Myocyte (in vitro differentiated cells): Measurements from ENCODE around the gene AGMO. TPM values are rescaled to one million over a fixed set of nuclear protein-coding genes. Genes with fewer than 3 reads are reported as not detected.

Source experiments
- DNase-seq: peaks from one replicate; pipeline ENCODE4 v3.0.0-alpha.2; 2012; ENCODE audit warnings: low read depth
- total RNA-seq: library from RNA; depleted of rRNA; stranded (reverse); fragments of >200 nt; gene quantifications from 2 replicates; pipeline ENCODE4 v1.2.3, GENCODE V29; 2014

AGMO gene
- total RNA-seq, 1 donor from 2014 or later = not detected

- DNase-seq = no peak
Observed at GRCh38 chr7:15400440-15400839, 161.4 kb downstream of the AGMO start.

GRCh38 chr7:15399441-15399840 lies 162.4 kb downstream of the AGMO start:
- no peak for DNase-seq

GRCh38 chr7:15397922-15398760 lies 163.7 kb downstream of the AGMO start:
- DNase-seq = peak; percentile 22

- no peak for DNase-seq
Observed at GRCh38 chr7:15397159-15397550, 164.7 kb downstream of the AGMO start.

GRCh38 chr7:15396210-15397158 lies 165.3 kb downstream of the AGMO start:
- no peak for DNase-seq

- DNase-seq = no peak
Observed at GRCh38 chr7:15389073-15389472, 172.7 kb downstream of the AGMO start.

- DNase-seq = no peak
Observed at GRCh38 chr7:15378494-15379145, 183.2 kb downstream of the AGMO start.

GRCh38 chr7:15376600-15376999 lies 185.2 kb downstream of the AGMO start:
- no peak for DNase-seq

- no peak for DNase-seq
Observed at GRCh38 chr7:15370441-15370840, 191.4 kb downstream of the AGMO start.

GRCh38 chr7:15368653-15369052 lies 193.2 kb downstream of the AGMO start:
- DNase-seq = no peak

GRCh38 chr7:15367897-15368296 lies 193.9 kb downstream of the AGMO start:
- DNase-seq = no peak

- DNase-seq = no peak
Observed at GRCh38 chr7:15358112-15358511, 203.7 kb downstream of the AGMO start.

- DNase-seq = no peak
Observed at GRCh38 chr7:15352421-15353206, 209.2 kb downstream of the AGMO start.

GRCh38 chr7:15345216-15345615 lies 216.6 kb downstream of the AGMO start:
- no peak for DNase-seq

GRCh38 chr7:15341817-15342216 lies 220.0 kb downstream of the AGMO start:
- DNase-seq = peak; percentile 17

GRCh38 chr7:15336146-15336545 lies 225.7 kb downstream of the AGMO start:
- no peak for DNase-seq

GRCh38 chr7:15335390-15335789 lies 226.4 kb downstream of the AGMO start:
- no peak for DNase-seq

GRCh38 chr7:15334536-15335263 lies 227.1 kb downstream of the AGMO start:
- no peak for DNase-seq

- DNase-seq = no peak
Observed at GRCh38 chr7:15332956-15333355, 228.9 kb downstream of the AGMO start.

GRCh38 chr7:15330943-15331342 lies 230.9 kb downstream of the AGMO start:
- no peak for DNase-seq
